Transverse colon (tissue), 4 donors: ENCODE data around the gene RNPEPL1.
A peak's percentile ranks its signal among the peaks of the same experiment; 100 is the strongest.

Experiments
- EP300 ChIP-seq: sonication (generic); formaldehyde crosslinking; IDR thresholded peaks from one replicate; pipeline ENCODE4 v1.6.1; 2017; ENCODE audit warnings: antibody characterized with exemption, low read depth
- POLR2A ChIP-seq: fragments of 450-650 bp; IDR thresholded peaks from one replicate; pipeline ENCODE4 v1.6.1; 2016; ENCODE audit warnings: antibody characterized with exemption, mild to moderate bottlenecking, moderate library complexity
- POLR2AphosphoS5 ChIP-seq, 3 donors: sonication (generic); formaldehyde crosslinking; IDR thresholded peaks; one replicate each; pipeline ENCODE4 v1.6.1; 2016; ENCODE audit warnings: antibody characterized with exemption in 3 of 3
- TF ChIP-seq, protein P1 (sequence below), 5 experiments: fragments of 200-600 bp in 3 of 5; fragments of 450-650 bp in 2 of 5; sonication (generic) in 3 of 5; IDR thresholded peaks; 1 replicate in 2 of 5; 2 replicates in 3 of 5; pipeline ENCODE4 v1.5.1; 2016 to 2017; ENCODE audit warnings: antibody characterized with exemption in 5 of 5, inconsistent platforms in 3 of 5, mild to moderate bottlenecking in 2 of 5, moderate library complexity in 1 of 5

DNA sequence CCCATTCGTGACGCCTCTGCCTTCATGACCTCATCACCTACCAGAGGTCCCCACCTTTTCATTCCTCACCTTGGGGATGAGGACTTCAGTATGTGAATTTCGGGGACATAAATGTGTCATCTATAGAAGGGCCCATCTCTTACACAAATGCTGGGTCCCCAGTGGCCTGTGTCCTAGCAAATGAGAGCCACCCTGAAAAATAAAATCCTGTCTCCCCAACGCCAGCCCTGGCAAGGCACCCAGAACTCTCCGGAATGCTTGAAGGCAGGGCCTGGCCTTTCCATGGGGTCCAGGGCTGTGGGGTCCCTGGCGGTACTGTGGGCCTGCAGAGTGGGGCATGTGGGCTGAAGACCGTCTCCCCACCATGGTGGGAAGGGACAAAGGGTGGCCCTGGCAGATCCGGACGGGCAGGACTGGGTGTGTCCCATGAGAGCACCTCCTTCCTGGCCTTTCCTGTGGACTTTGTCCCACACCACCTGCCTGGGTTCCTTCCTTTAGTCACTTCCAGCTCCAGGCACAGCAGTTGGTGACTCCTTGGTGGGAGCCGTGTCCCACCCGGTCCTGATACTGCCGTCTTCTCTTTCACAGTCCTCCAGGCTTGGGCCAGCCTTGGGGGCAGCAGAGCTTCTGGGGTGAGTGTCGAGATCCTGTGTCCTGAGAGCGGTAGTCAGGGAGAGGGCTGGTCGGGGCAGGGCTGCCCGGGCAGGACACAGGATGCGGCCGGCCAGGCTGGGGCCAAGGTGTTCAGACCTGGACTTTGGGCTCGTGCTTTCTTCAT is 36.8 kb downstream of the RNPEPL1 start:
- TF ChIP-seq, protein P1, sequence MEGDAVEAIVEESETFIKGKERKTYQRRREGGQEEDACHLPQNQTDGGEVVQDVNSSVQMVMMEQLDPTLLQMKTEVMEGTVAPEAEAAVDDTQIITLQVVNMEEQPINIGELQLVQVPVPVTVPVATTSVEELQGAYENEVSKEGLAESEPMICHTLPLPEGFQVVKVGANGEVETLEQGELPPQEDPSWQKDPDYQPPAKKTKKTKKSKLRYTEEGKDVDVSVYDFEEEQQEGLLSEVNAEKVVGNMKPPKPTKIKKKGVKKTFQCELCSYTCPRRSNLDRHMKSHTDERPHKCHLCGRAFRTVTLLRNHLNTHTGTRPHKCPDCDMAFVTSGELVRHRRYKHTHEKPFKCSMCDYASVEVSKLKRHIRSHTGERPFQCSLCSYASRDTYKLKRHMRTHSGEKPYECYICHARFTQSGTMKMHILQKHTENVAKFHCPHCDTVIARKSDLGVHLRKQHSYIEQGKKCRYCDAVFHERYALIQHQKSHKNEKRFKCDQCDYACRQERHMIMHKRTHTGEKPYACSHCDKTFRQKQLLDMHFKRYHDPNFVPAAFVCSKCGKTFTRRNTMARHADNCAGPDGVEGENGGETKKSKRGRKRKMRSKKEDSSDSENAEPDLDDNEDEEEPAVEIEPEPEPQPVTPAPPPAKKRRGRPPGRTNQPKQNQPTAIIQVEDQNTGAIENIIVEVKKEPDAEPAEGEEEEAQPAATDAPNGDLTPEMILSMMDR (IDR thresholded peaks at IDR 0.05): no peak
- TF ChIP-seq EP300 (no peak), POLR2A (peak; percentile 95), POLR2AphosphoS5 (IDR thresholded peaks at IDR 0.05) (peak; percentile 74 to 97 (median 93))
